HUES48 (cell line): ENCODE results near the gene CDPF1.

Source experiments
- H3K27ac ChIP-seq: one replicate; pipeline ENCODE4 v1.7.0; 2013; ENCODE audit warnings: low read depth, low read length, inconsistent platforms
- H3K27me3 ChIP-seq: 2 replicates; pipeline ENCODE4 v1.6.1; 2013; ENCODE audit warnings: mild to moderate bottlenecking, low read length; ENCODE audit not compliant: control insufficient read depth, insufficient read depth
- H3K36me3 ChIP-seq: 2 replicates; pipeline ENCODE4 v1.6.1; 2013; ENCODE audit warnings: low read length; ENCODE audit not compliant: control insufficient read depth, insufficient read depth
- H3K4me1 ChIP-seq: 2 replicates; pipeline ENCODE4 v1.6.1; 2013; ENCODE audit warnings: mild to moderate bottlenecking, low read length; ENCODE audit not compliant: control insufficient read depth, insufficient read depth
- H3K4me3 ChIP-seq: 2 replicates; pipeline ENCODE4 v1.5.1; 2013; ENCODE audit warnings: mild to moderate bottlenecking, low read depth, low read length
- H3K9ac ChIP-seq: 2 replicates; pipeline ENCODE4 v1.6.1; 2013; ENCODE audit warnings: mild to moderate bottlenecking, low read depth, low read length, moderate library complexity
- H3K9me3 ChIP-seq: 2 replicates; pipeline ENCODE4 v1.6.1; 2013; ENCODE audit warnings: low read length; ENCODE audit not compliant: control insufficient read depth, insufficient read depth

Gene CDPF1

DNA sequence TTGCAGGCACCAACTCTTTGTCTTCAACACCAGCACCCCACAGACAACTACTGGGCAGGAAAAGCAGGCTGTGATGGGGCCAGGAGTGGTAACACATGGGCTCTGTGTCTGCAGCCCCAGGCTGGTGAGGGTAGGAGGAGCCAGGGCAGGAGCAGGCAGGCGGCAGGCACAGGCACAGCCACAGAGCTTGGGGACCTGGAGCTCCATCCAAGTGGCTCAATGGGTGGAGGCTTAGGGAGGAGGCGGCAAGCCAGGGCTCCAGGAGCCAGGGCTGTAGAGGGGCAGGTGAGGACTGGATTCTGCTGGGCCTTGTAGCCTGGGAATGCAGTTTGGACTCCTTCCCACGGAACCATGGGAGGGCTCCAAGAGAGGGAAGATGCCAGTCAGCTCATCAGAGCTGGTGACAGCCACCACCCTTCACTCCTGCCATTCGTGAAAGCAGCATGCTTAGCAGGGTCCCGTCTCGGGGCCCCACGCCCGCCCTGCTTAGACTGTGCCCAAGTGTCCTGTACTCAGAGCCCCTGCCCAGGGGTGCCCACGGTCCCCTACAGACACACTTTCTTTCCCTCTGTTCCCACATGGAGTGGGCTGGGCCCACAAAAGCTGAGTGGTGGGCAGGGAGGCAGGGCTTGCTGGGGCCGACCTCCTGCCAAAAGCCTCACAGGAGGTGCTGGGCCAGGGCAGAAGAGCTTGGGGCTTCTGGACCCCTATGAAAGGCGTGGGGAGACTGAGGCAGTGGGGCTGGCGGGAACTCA lies 30.1 kb upstream of the CDPF1 start:
- no peaks in the 10 kb centered on the region for H3K27me3 ChIP-seq
- peaks cover 78% of the 10 kb centered on the region for H3K36me3 ChIP-seq
- no peaks in the 10 kb centered on the region for H3K9me3 ChIP-seq
- H3K9ac ChIP-seq, result no peak overlapping the region
- no peaks in the 10 kb centered on the region for H3K4me1 ChIP-seq
- no peak overlapping the region for H3K4me3 ChIP-seq
- H3K27ac ChIP-seq, result no peak overlapping the region

DNA sequence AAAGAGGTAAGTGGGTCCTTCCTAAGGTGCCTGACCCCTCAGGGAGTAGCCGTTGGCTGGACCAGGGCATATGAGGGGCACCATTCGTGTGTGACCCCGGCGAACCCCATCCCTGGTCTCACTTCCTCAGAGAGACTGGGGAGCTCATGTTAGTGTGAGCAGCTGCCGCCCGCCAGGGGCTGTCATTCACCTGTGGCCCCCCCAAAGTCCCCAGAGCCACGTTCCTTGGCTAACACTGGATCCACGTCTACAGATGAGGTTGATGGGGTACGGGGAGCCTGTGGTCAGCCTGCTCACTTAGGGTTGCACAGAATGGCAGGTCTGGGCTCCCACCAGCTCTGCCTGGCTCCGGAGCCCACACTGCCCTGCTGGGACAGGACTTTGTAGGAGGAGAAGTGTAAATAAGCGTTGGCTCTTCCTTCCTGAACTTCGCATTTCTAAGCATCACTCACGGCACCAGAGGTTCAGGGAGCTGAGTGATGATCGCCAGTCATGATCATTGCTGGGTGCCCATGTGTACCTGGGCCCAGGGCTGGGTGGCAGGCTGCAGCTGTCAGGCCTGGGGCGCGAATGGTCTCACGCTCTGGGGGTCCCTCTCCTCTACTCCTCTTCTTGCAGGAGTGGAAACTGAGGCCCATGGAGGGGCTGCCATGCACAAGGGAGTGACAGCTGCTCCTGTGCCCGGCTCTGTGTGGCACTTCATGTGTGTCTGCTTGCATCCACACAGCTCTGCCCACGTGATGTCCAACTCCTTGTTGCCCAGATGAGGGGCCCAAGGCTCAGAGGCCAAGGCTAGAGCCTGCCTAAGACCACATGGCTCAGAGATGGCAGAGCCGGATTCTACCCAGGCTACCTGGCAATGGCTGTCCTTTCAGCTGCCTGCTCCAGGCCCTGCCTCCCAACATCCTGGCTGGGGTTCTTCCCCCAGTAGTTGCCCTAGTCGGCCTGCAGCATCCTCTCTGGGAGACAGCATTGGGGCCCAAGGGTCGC lies 28.9 kb upstream of the CDPF1 start:
- H3K36me3 ChIP-seq, result peaks cover 72% of the 10 kb centered on the region
- H3K4me3 ChIP-seq, result no peak overlapping the region
- H3K27ac ChIP-seq, result no peak overlapping the region
- no peaks in the 10 kb centered on the region for H3K9me3 ChIP-seq
- no peak overlapping the region for H3K9ac ChIP-seq
- H3K27me3 ChIP-seq, result no peaks in the 10 kb centered on the region
- no peaks in the 10 kb centered on the region for H3K4me1 ChIP-seq

DNA sequence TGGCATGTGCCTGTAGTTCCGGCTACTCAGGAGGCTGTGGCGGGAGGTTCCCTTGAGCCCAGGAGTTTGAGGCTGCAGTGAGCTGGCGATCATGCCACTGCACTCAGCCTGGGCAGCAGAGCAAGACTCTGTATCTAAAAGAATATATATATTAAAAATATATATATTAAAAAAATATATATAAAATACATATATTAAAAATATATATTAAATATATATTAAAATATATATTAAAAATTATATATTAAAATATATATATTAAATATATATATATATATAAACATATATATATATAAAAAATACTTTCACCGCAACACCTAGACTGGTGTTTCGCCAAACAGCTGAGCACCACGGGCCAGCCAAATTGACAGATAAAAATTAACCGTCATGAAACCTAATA lies 26.5 kb upstream of the CDPF1 start:
- peaks cover 78% of the 10 kb centered on the region for H3K36me3 ChIP-seq
- H3K9ac ChIP-seq, result no peak overlapping the region
- no peak overlapping the region for H3K27ac ChIP-seq
- H3K4me3 ChIP-seq, result no peak overlapping the region
- H3K4me1 ChIP-seq, result no peaks in the 10 kb centered on the region
- H3K27me3 ChIP-seq, result no peaks in the 10 kb centered on the region
- no peaks in the 10 kb centered on the region for H3K9me3 ChIP-seq

DNA sequence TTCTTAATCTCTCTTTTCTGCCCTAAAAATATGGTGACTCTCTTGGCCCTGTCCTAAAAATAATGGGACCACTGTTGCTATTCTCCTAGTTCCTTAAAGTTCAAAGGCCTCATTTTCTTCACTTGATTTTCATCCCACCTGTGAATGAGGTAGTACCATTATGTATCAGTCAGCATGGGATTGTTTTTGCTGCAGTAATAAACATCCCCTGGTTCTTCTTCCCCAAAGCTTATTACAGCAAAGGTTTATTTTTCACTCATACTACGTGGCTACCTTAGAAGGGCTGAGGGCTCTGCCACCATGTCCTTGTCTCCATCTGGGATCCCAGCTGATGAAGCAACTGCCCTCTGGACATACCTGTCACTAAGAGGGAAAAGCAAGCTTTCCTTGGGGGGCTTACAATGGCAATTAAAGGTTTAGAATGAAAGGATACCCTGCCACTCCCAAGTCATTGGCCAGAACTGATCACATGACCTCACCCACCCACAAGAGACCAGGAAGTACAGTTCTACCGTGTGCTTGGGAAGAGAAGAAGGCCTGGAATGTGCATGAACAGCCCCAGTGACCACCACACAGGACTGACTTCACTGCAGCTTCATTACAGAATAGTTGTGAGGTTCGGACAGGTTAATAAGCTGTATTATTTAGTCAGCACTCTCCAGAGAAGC lies 25.5 kb upstream of the CDPF1 start:
- Histone ChIP-seq H3K4me1 (no peaks in the 10 kb centered on the region), H3K27me3 (no peaks in the 10 kb centered on the region), H3K36me3 (peaks cover 69% of the 10 kb centered on the region), H3K9ac (no peak overlapping the region), H3K27ac (no peak overlapping the region), H3K9me3 (no peaks in the 10 kb centered on the region), H3K4me3 (no peak overlapping the region)

DNA sequence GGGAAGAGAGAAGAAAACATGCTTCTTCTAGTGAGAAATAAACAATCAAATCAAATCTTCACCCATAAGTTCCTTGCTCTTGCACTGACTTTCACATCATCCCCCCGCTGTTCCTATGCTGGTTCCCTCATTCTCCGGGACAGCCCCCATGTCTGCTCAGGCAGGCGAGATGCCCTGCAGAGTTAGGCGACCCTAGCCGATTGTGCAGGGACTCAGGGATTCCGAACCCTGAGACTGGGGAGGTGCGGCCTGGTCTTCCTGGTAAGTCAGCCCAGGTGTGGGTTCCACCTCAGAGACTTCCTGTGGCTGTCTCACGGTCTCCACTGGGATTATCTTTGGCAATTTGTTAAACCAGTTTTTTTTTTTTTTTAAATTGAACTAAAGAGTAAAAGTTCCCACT lies 24.3 kb upstream of the CDPF1 start:
- Histone ChIP-seq H3K27me3 (no peaks in the 10 kb centered on the region), H3K36me3 (peaks cover 58% of the 10 kb centered on the region), H3K27ac (no peak overlapping the region)

DNA sequence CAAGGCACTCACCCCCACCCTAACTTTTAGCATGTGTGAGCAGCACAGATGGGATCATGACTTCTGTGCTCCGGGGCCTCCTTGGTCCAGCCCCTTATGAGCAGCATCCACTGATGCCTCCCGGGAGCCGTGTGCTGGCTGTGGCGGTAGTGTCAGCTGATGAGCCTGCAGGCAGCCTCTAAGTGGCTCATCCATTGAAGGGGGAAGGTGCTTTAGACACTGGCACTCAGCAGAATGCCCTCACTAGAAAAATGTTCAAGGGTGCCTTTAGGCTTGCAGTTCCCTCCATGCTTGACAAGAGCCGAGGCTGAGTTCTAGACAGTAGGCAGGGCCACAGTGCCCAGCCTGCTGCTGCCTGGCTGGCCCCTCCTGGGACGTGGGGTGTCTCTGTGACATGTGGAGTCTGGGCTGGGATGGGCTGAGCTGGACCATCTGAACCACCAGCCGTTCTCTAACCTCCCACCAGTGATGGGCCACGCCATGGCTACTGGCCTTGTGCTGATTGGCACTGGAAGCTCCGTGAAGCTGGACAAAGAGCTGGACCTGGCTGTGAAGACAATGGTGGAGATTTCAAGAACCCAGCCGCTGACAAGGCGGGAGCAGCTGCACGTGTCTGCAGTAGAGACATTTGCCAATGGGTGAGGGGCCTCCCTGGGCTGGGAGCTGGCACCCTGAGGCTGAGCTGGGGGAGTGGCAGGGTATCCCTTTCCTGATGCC lies 23.5 kb upstream of the CDPF1 start:
- Histone ChIP-seq H3K27ac (no peak overlapping the region), H3K4me1 (no peaks in the 10 kb centered on the region), H3K36me3 (peaks cover 50% of the 10 kb centered on the region), H3K4me3 (no peak overlapping the region), H3K9me3 (no peaks in the 10 kb centered on the region), H3K27me3 (no peaks in the 10 kb centered on the region), H3K9ac (no peak overlapping the region)

More for the DNA sequence above, 24.3 kb upstream of the CDPF1 start:
- Histone ChIP-seq H3K9ac (no peak overlapping the region), H3K9me3 (no peaks in the 10 kb centered on the region), H3K4me1 (no peaks in the 10 kb centered on the region), H3K4me3 (no peak overlapping the region)

DNA sequence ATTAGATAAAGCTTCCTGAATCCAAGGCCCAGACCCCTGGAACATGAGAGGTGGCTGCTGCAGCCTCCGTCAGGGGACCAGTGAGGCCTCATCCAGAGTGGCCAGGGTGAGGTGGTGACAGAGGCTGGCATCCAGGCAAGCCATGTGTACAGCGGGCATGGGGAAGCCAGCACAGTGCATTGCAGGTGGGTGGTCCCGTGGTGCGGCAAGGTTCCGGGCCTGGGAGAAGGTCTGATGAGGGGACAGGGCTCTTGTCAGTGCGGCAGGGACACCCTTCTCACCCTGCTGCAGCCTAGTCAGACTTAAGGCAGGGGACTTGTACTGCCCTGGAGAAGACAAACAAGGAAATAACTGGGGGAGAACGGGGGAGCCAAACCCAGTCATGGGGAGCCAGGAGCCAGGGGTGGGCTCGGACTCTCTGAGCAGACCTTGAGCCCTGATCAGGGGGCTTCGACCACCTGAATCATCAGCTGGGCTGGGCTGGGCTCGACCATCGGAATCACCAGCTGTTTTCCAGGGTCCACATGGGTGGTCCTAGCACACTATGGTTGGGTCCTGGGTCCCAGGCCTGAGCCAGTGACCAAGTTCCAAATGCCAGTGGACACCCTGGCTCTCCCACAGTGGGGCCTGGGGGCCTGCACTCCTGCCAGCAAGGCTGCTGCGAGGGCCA lies 22.8 kb upstream of the CDPF1 start:
- H3K36me3 ChIP-seq, result peaks cover 43% of the 10 kb centered on the region
- H3K4me1 ChIP-seq, result no peaks in the 10 kb centered on the region
- H3K27me3 ChIP-seq, result no peaks in the 10 kb centered on the region
- H3K9me3 ChIP-seq, result no peaks in the 10 kb centered on the region
- H3K4me3 ChIP-seq, result no peak overlapping the region
- H3K27ac ChIP-seq, result no peak overlapping the region
- H3K9ac ChIP-seq, result no peak overlapping the region

DNA sequence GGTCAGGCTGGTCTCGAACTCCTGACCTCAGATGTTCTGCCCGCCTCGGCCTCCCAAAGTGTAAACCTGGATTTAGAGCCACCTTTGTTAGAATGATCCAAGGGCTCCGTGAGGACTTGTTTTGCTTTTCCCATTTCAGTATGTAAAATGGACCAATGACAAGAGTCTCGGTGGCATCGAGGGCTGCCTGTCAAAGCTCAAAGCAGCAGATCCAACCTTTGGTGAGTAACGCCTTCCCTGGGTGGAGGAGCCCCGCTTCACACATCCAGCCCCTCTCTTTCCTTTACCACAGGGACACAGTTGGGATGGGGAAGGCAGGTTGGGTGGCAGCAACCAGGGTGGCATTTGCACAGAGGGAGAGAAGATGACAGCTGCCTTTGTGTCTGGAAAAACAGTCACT lies 22.1 kb upstream of the CDPF1 start:
- peaks cover 41% of the 10 kb centered on the region for H3K36me3 ChIP-seq
- H3K9ac ChIP-seq, result no peak overlapping the region

DNA sequence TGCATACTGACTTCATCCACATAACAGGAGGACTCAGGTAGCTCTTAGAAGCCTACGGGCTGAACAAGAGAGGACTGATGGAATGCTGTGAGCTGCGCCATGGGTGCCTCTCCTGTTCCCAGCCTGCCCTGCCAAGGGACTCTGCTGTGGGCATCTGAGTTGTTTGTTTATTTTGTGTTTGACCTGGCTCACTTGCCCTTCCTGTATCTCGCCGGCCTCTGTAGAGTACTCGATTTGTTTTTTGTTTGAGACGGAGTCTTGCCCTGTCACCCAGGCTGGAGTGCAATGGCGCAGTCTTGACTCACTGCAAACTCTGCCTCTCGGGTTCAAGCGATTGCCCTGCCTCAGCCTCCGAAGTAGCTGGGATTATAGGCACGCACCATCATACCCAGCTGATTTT lies 19.5 kb upstream of the CDPF1 start:
- no peaks in the 10 kb centered on the region for H3K4me1 ChIP-seq
- no peak overlapping the region for H3K9ac ChIP-seq
- H3K4me3 ChIP-seq, result no peak overlapping the region
- peaks cover 3% of the 10 kb centered on the region; the same call in 1 of the 2 replicates for H3K9me3 ChIP-seq
- H3K36me3 ChIP-seq, result peaks cover 23% of the 10 kb centered on the region
- H3K27me3 ChIP-seq, result peaks cover 8% of the 10 kb centered on the region; the same call in 1 of the 2 replicates
- H3K27ac ChIP-seq, result no peak overlapping the region

More for the DNA sequence above, 22.1 kb upstream of the CDPF1 start:
- Histone ChIP-seq H3K27ac (no peak overlapping the region), H3K27me3 (no peaks in the 10 kb centered on the region), H3K4me3 (no peak overlapping the region), H3K4me1 (no peaks in the 10 kb centered on the region), H3K9me3 (no peaks in the 10 kb centered on the region)
